Measurements from ENCODE around the gene RNF166. TPM values are rescaled to one million over a fixed set of nuclear protein-coding genes. Genes with fewer than 3 reads are reported as not detected.

RNF166 gene
- total RNA-seq, 1 experiment from 2014 or later = 17.5 TPM

DNA sequence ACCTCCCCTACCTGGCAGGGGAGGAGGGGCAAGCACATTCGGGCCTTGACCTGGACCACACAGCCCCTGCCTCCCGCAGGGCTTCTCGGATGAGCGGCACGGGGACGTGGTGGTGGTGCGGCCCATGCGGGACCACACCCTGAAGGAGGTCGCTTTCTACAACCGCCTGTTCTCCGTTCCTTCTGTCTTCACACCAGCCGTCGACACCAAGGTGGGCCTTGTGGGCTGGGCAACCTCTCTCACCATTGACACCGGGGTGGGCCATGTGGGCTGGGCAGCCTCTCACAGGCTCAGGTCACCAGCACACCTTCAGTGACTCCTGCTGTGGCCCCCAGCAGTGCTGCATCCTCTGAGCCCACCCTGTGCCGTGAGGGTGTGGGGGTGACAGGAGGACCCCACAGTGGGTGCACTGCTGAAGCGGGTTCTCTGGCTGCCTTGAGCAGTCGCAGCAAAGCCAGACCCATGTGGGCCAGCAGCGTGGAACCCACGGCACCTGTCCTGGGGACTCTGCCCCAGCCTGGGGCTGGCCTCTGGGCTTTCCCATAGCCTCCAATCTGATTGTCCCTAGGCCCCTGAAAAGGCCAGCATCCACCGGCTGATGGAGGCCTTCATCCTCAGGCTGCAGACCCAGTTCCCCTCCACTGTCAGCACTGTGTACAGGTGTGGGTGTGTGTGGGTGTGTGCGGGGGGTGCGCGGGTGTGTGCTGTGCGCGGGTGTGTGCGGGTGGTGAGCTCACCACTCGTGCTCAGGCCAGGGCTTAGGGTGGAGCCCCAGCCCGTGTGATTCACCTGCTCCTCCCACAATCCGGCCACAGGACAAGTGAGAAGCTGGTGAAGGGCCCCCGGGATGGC lies 7.6 kb upstream of the RNF166 start:
- ChIA-PET POLR2A (no interaction called here), CTCF (interaction anchor here (0.5 kb wide), 1 partner anchor 137 kb away, joined by 3 read pairs; no protein-coding TSS in a partner anchor)
- H3K4me3 Mint-ChIP-seq (ENCODE audit: unreplicated experiment) = no peak overlapping the region
- H3K9me3 Mint-ChIP-seq (ENCODE audit: unreplicated experiment) = no peaks in the 10 kb centered on the region
- H3K27ac Mint-ChIP-seq (ENCODE audit: low read depth, unreplicated experiment) = no peak overlapping the region
- no TSS peak for BruUV-seq (replicated peaks)
- H3K36me3 Mint-ChIP-seq (ENCODE audit: insufficient read depth, unreplicated experiment) = peaks cover 35% of the 10 kb centered on the region
- no peaks in the 10 kb centered on the region for H3K27me3 Mint-ChIP-seq (ENCODE audit: insufficient read depth, unreplicated experiment)
- intact Hi-C loops (cut with micrococcal nuclease) = no loop called here
- TF ChIP-seq, protein P1, sequence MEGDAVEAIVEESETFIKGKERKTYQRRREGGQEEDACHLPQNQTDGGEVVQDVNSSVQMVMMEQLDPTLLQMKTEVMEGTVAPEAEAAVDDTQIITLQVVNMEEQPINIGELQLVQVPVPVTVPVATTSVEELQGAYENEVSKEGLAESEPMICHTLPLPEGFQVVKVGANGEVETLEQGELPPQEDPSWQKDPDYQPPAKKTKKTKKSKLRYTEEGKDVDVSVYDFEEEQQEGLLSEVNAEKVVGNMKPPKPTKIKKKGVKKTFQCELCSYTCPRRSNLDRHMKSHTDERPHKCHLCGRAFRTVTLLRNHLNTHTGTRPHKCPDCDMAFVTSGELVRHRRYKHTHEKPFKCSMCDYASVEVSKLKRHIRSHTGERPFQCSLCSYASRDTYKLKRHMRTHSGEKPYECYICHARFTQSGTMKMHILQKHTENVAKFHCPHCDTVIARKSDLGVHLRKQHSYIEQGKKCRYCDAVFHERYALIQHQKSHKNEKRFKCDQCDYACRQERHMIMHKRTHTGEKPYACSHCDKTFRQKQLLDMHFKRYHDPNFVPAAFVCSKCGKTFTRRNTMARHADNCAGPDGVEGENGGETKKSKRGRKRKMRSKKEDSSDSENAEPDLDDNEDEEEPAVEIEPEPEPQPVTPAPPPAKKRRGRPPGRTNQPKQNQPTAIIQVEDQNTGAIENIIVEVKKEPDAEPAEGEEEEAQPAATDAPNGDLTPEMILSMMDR (IDR thresholded peaks at IDR 0.05; ENCODE audit: unreplicated experiment) = no peak
- no peaks in the 10 kb centered on the region for H3K4me1 Mint-ChIP-seq (ENCODE audit: insufficient read depth, unreplicated experiment)
- no peak for DNase-seq (ENCODE audit: unreplicated experiment)

DNA sequence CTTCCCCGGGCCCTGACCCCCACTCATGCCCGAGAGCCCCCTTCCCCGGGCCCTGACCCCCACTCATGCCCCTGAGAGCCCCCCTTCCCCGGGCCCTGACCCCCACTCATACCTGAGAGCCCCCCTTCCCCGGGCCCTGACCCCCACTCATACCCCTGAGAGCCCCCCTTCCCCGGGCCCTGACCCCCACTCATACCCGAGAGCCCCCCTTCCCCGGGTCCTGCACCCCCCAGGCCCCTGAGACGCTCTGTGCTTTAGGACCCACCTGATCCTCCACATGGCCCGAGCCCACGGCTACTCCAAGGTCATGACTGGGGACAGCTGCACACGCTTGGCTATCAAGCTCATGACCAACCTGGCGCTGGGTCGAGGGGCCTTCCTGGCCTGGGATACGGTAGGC lies 6.8 kb upstream of the RNF166 start:
- CTCF ChIA-PET = interaction anchor here (0.8 kb wide), 1 partner anchor 23 kb away, joined by 4 read pairs; no protein-coding TSS in a partner anchor
- Mint-ChIP-seq H3K36me3 (ENCODE audit: insufficient read depth, unreplicated experiment) (peaks cover 28% of the 10 kb centered on the region), H3K27me3 (ENCODE audit: insufficient read depth, unreplicated experiment) (no peaks in the 10 kb centered on the region), H3K27ac (ENCODE audit: low read depth, unreplicated experiment) (no peak overlapping the region), H3K4me1 (ENCODE audit: insufficient read depth, unreplicated experiment) (no peaks in the 10 kb centered on the region), H3K9me3 (ENCODE audit: unreplicated experiment) (no peaks in the 10 kb centered on the region), H3K4me3 (ENCODE audit: unreplicated experiment) (no peak overlapping the region)
- BruUV-seq (replicated peaks) = no TSS peak
- POLR2A ChIA-PET = no interaction called here
- intact Hi-C loops (cut with micrococcal nuclease) = no loop called here
- TF ChIP-seq, protein P1 (IDR thresholded peaks at IDR 0.05; ENCODE audit: unreplicated experiment) = no peak
- DNase-seq (ENCODE audit: unreplicated experiment) = no peak

DNA sequence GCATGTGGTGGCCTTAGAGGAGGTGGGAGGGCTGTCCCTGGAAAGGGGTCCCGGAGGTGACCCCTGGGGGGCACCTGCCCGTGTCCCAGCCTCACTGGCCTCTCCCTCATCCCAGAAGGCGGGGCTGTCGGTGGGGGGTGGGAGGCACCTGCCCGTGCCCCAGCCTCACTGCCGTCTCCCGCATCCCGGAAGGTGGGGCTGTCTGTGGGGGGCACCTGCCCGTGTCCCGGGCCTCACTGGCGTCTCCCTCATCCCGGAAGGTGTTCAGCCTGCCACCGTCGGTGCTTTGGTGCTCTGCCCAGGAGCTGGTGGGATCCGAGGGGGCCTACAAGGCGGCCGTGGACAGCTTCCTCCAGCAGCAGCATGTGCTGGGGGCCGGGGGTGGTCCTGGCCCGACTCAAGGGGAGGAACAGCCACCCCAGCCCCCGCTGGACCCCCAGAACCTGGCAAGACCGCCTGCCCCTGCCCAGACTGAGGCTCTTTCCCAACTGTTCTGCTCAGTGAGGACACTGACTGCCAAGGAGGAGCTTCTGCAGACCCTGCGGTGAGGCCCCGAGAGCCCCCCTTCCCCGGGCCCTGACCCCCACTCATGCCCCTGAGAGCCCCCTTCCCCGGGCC lies 6.3 kb upstream of the RNF166 start:
- no TSS peak for BruUV-seq (replicated peaks)
- H3K9me3 Mint-ChIP-seq (ENCODE audit: unreplicated experiment) = no peaks in the 10 kb centered on the region
- no peak overlapping the region for H3K4me3 Mint-ChIP-seq (ENCODE audit: unreplicated experiment)
- peaks cover 22% of the 10 kb centered on the region for H3K36me3 Mint-ChIP-seq (ENCODE audit: insufficient read depth, unreplicated experiment)
- H3K27me3 Mint-ChIP-seq (ENCODE audit: insufficient read depth, unreplicated experiment) = no peaks in the 10 kb centered on the region
- TF ChIP-seq, protein P1 (IDR thresholded peaks at IDR 0.05; ENCODE audit: unreplicated experiment) = no peak
- intact Hi-C loops (cut with micrococcal nuclease) = no loop called here
- H3K27ac Mint-ChIP-seq (ENCODE audit: low read depth, unreplicated experiment) = no peak overlapping the region
- ChIA-PET CTCF (interaction anchor here (0.8 kb wide), 1 partner anchor 24 kb away, joined by 4 read pairs; no protein-coding TSS in a partner anchor), POLR2A (no interaction called here)
- peaks cover 2% of the 10 kb centered on the region for H3K4me1 Mint-ChIP-seq (ENCODE audit: insufficient read depth, unreplicated experiment)
- DNase-seq (ENCODE audit: unreplicated experiment) = no peak

DNA sequence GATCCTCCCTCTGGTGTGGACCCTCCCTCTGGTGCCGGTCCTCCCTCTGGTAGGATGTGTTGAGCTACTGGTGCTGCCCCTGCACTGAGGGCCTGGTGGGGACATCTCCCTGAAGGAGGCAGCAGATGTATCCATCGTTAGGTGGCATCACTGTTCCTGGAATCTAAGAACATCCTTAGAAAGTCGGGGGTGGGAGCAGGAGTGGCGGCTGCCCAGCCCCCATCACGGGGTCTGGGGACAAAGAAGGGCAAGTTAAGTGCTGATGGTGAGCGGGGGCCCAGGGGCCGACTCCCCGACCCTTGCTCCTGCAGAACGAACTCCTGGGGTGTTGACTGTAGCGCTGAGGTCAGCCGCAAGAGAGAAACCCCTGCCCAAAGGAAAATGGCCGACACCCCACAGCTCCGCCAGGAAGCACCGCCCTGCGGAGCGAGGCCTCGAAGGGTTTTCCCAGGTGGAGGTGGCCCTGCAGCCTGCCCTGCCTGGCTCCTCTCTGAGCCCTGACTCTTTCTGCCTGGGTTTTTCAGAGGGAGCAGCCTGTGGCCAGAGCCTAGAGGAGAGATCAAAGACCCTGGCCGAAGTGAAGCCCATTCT lies 5.6 kb upstream of the RNF166 start:
- Mint-ChIP-seq H3K9me3 (ENCODE audit: unreplicated experiment) (no peaks in the 10 kb centered on the region), H3K27me3 (ENCODE audit: insufficient read depth, unreplicated experiment) (no peaks in the 10 kb centered on the region), H3K36me3 (ENCODE audit: insufficient read depth, unreplicated experiment) (peaks cover 16% of the 10 kb centered on the region), H3K4me3 (ENCODE audit: unreplicated experiment) (no peak overlapping the region), H3K27ac (ENCODE audit: low read depth, unreplicated experiment) (no peak overlapping the region), H3K4me1 (ENCODE audit: insufficient read depth, unreplicated experiment) (peaks cover 7% of the 10 kb centered on the region)
- BruUV-seq (replicated peaks) = no TSS peak
- ChIA-PET CTCF (no interaction called here), POLR2A (interaction anchor here (0.6 kb wide), 1 partner anchor 45 kb away, joined by 3 read pairs; no protein-coding TSS in a partner anchor)
- DNase-seq (ENCODE audit: unreplicated experiment) = no peak
- intact Hi-C loops (cut with micrococcal nuclease) = no loop called here
- TF ChIP-seq, protein P1 (IDR thresholded peaks at IDR 0.05; ENCODE audit: unreplicated experiment) = no peak

Data from MCF 10A (cell line).